GM21825 (cell line): Measurements from ENCODE around the gene CACNA1D.

Source experiments
- ATAC-seq: cut with Tn5 transposase; IDR thresholded peaks from one replicate; pipeline ENCODE4 v1.9.1; 2021; ENCODE audit warnings: mild to moderate bottlenecking, moderate library complexity; ENCODE audit not compliant: unreplicated experiment

CACNA1D gene

GRCh38 chr3:53525765-53526703, 31.6 kb downstream of the CACNA1D start:
- no peak for ATAC-seq

GRCh38 chr3:53526704-53527055, 32.3 kb downstream of the CACNA1D start:
- no peak for ATAC-seq

- no peak for ATAC-seq
These were observed 35.8 kb downstream of the CACNA1D start for GRCh38 chr3:53530205-53530604.

GRCh38 chr3:53531749-53532148, 37.3 kb downstream of the CACNA1D start:
- no peak for ATAC-seq

GRCh38 chr3:53533472-53533871, 39.1 kb downstream of the CACNA1D start:
- no peak for ATAC-seq

GRCh38 chr3:53534216-53534615, 39.8 kb downstream of the CACNA1D start:
- no peak for ATAC-seq

GRCh38 chr3:53534676-53535400, 40.4 kb downstream of the CACNA1D start:
- ATAC-seq: no peak

- ATAC-seq: no peak
These were observed 41.9 kb downstream of the CACNA1D start for GRCh38 chr3:53536282-53536681.

- no peak for ATAC-seq
These were observed 49.9 kb downstream of the CACNA1D start for GRCh38 chr3:53544357-53544756.

- ATAC-seq: no peak
These were observed 51.0 kb downstream of the CACNA1D start for GRCh38 chr3:53545310-53545995.

- ATAC-seq: no peak
These were observed 51.6 kb downstream of the CACNA1D start for GRCh38 chr3:53545996-53546359.

- ATAC-seq: no peak
These were observed 52.9 kb downstream of the CACNA1D start for GRCh38 chr3:53547327-53547726.

GRCh38 chr3:53550005-53550620, 55.7 kb downstream of the CACNA1D start:
- ATAC-seq: no peak

GRCh38 chr3:53551324-53551723, 56.9 kb downstream of the CACNA1D start:
- no peak for ATAC-seq

GRCh38 chr3:53552730-53553129, 58.3 kb downstream of the CACNA1D start:
- ATAC-seq: no peak

GRCh38 chr3:53553200-53553599, 58.8 kb downstream of the CACNA1D start:
- no peak for ATAC-seq

GRCh38 chr3:53554559-53555067, 60.2 kb downstream of the CACNA1D start:
- peak; percentile 84 for ATAC-seq

- ATAC-seq: peak; percentile 80
These were observed 60.7 kb downstream of the CACNA1D start for GRCh38 chr3:53555068-53555588.

GRCh38 chr3:53566461-53567145, 72.2 kb downstream of the CACNA1D start:
- ATAC-seq: no peak

- no peak for ATAC-seq
These were observed 75.7 kb downstream of the CACNA1D start for GRCh38 chr3:53570081-53570480.
